AG08396 (cell line): ENCODE data around the gene FNIP2.

Experiments
- DNase-seq: peaks from one replicate; pipeline ENCODE4 v3.0.0; 2012; ENCODE audit warnings: low spot score, mixed read lengths

FNIP2 gene

GRCh38 chr4:158762553-158762952, 6.3 kb upstream of the FNIP2 start:
- DNase-seq, result no peak

DNA sequence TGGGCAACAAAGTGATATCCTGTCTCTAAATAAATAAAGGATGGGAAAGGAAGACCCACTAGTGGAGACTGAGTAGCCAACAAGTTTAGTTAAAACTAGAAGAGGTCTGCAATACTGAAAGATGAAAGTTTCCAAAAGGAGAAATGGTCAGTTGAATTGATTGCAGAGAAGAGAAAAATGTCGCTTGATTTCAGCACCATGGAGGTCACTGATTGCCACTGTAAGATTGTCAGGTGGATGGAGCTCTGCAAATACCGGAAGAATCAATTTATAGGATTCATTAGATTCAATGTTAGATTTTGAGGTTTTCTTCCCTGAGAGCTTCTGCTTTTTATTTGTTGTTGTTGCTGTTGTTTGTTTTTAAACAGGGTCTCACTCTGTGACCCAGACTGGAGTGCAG, 5.4 kb upstream of the FNIP2 start:
- DNase-seq, result no peak

DNA sequence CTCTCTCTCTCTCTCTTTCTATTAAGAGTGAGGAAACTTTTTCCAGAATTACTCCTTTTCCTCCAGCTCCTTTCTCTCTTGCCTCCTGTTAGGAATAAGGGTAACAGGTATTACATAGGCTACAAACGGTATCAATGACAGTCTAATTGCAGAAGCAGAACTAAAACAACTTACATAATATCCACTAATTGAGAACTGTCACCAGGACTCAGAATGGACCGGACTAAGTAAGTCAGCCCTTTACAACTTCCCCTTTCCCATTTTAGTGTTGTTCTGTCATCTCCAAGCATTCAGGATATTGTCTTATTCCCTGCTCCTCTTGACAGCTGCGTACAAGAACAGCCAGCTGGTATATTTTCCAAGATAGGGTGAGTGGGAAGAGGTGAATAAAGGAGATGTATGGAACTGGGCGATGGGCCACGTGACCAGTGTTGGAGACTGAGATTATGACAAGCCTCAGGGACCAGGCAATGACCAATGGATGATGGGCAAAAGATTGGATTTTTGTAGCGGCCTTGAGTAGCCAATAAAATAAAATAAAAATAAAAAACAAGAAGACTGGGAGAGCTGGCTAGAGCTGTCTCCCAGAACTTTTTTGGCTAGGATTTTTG, 2.3 kb upstream of the FNIP2 start:
- DNase-seq, result no peak

DNA sequence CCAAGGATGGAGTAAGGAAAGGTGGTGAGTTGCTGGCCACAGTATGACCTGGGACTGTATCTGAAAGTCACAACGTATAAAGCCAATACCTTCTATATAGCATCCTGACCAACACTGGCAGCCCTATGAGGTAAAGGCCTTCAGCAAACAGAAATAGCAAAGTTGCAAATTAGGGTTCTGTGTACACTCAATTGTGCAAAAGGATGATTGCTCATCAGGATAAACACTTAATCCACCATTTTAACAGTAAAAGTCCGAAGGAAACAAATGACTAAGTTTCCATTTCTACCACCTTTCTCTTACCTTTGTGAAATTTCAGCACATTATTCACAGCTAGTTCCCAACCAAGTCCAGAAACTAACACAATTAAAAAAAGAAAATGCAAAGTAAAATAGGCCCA, 1.4 kb upstream of the FNIP2 start:
- DNase-seq, result no peak

DNA sequence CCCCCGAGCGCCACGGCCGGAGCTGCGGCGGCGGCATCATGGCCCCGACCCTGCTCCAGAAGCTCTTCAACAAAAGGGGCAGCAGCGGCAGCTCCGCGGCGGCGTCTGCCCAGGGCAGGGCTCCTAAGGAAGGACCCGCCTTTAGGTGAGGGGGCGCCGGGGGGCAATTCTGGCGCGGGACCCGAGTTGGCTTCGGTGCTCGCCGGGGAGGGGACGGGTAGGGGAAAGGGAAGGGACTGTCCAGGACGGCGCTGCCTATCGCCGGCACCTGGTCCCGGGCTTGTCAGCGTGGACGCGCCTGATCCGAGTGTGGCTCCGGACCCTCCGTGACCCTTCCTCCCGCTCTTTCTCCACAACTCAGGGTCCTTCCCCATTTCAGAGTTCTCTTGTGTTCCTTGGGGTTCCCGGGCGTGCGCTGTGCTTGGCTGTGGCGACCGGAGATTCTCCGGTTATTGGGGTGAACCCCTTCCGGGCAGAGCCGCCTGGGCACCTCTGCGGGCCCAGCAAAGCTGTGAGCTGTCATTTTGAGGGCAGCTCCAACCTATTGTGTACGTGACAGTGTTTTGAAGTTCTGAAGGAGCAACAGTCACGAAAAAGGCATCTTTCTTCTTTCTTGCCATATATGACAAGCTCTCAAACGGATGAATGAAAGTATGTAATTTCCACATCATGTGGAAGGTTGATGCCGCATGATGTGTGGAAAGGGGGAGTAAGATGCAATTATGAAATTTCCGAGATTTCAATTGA, 522 bp downstream of the FNIP2 start:
- DNase-seq, result peak; percentile 43

DNA sequence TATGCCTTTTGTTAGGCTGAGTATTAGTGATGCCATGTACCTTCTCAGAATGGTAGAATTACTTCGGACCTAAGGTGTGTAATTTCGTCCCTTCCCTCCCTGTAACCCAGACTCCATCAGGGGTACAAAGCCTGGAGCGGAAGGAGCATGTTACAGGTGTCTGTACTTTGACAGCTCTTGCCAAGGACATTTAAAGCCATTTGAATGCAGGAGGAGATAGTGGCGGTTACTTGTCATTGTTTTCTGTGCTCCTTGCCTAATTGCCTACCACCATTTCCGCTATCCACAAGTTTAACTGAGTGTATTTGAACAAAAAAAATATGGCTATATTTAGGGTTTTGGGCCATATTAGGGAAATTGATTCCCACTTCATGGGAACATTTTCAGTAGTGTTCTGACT, 1.8 kb downstream of the FNIP2 start:
- DNase-seq, result no peak

GRCh38 chr4:158771776-158772175, 3.0 kb downstream of the FNIP2 start:
- DNase-seq, result no peak

DNA sequence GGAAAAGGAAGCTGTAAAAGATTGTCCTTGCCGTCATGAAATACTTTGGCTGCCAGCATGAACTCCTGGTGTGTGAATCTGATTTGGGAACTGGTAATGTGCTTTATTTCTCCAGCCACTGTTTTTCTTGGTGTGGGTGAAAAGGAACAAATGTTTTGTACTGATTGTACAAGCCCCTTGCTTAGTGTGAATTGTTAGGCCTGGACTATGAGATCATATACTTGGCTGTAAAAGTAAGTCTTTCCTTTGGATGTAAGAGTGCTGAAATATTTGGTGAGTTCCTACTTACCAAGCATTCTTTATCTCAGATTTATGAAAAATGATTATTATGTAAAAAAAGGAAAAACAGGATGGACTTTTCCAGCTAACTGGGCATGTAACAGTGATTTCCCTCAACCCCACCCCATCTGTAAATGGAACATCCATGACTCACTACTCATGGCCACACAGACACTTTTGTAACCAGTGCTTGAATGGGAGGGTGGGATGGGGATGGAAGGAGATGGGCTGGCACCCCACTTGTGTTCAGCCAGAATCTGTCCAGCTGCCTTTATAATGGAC, 6.3 kb downstream of the FNIP2 start:
- peak; percentile 42 for DNase-seq

DNA sequence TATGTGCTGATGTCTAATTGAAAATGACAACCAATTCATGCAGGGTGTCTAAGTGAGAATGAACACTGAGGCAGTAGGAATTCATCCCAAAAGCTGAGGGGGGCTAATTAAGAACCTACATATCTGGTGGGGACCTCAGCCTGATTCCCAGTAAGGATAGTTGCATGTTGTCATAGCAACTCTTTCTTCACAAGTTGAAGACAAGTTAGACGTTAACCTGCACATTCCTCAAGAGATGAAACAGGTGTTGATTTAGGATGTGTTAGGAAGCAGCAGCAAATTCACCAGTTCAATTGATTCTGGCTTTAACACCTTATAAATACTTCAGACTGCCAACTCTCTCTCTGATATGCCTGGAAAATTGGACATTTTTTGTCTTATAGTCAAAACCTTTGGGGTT, 7.3 kb downstream of the FNIP2 start:
- DNase-seq, result no peak

GRCh38 chr4:158777423-158778155, 8.8 kb downstream of the FNIP2 start:
- DNase-seq, result no peak

DNA sequence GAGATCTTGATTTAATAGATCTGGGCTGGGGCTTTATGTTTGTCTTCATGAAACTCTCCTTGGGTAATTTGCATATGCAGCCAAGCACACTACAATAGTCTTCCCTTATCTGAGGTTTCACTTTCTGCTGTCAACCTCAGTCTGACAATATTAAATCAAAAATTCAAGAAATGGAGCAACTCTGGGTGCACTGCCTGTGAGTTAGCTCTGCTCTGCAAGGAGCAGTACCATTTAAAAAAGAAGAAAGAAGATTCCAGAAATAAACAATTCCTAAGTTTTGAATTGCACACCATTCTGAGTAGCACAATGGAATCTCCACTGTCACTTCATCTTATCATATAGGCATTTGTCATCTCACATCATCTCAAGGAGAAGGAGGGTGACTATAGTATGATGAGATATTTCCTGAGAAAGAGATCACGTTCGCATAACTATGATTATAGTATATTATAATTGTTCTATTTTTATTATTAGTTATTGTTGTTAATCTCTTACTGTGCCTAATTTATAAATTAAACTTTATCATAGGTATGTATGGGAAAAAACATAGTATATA, 9.4 kb downstream of the FNIP2 start:
- no peak for DNase-seq

DNA sequence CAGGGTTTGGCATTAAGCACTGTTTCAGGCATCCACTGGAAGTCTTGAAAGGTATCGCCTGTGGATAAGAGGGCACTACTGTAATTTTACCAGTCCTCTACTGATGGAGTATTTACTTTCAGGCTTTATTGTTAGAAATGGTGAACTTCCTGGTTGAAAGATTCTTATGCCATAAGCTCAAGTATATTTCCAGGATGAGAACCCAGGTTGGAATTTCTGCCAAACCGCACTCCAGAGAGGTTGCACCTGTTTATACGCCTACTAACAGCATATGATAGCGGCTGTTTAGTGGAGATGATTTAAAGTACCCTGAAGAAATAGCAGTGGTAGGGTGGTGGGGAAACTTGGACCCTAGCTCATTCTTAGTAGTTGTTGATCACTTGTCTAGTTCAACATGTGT, 9.9 kb downstream of the FNIP2 start:
- DNase-seq, result no peak

DNA sequence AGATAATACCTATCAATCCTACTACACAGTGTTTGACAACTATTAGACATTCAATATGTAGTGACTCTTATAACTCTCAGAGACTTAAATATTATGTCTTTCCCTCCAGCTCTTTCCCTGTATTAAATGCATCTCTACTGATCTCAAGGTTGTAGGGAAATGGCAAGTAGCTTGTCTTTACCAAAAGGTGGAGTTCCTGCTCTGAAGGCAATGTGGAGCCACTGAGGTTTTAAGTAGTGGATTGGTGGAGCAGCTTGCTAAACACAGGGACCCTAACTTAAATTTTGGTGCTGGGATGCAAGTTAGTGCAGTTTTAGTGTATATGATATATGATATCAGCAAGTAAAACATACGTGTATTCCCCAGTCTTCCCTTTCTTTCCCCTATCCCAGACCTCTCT, 13.1 kb downstream of the FNIP2 start:
- DNase-seq, result no peak

DNA sequence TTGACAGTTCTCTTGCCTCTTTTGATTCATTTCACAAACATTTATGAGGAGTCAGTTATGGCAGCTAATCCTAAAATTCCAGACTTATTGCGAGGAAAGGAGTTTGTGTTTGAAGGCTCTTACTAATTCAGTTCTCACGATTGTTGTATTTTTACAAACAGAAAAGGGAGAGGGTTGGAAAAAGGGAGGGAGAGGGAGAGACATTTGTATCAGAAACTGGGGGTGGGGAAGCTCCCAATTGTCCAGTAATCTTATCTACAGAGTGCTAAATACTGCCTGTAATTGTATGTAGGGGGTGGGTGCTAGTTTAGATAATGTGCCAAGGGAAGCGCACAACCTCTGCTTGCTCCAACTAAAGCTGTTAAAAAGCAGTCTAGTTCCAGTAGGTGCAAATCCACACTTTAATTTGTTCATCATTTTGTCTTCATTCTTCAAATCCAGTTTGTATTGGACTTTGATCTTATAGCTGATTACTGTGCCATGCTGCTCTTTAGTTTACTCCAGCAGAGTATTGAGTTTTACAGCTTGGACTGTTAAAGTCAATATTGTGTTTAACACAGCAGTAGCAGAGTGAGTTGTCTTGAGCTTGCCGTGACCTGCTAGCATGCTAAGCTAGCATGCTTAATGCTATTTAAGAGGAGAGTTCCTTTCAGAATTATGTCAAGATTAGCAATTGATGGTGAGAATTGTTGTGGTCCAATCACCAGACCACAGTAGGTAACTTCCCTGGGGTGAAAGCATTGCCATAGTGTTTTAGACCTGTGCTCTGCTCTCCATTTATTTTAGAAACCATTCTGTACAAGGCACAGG, 13.9 kb downstream of the FNIP2 start:
- no peak for DNase-seq

GRCh38 chr4:158783785-158784184, 15.0 kb downstream of the FNIP2 start:
- peak; percentile 35 for DNase-seq

DNA sequence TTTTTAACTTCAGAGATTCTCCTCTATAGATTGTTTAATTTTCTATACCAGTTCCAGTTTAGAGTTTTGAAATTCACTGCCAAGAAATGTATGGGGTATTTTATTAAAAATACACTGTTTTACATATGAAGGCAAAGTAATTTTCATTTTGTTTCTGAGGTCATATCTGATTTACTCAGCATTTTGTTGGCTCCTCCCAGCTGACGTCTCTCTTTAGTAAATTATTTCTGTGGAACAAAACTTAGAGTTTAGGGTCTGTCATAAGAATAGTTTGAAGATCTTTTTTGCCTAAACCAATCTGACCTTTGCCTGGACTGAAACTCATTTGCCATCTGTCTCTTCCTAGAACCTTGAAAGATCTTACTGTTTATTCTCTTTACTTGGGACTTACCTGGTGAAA, 16.9 kb downstream of the FNIP2 start:
- DNase-seq, result no peak

DNA sequence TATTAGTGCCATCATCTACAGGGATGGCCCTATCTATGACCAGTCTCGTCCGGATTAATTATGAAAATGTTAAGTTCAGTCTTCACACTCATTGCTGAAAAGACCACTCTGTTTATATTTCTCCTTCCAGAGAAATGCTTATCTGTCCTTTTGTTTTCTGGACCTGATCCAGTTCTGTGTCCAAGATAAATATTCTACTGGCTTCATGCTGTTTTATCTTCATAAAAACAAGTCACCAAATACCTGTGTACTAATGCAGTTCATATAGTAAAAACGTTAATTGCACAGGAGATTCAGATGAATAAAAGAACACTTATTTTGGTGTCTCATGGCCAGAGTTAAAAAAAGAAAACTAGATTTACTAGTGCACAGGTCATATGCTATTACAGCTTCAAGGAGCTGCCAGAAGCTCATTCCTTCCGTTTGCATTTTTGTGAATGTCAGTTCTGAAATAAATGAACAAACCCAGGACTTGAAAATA, 17.3 kb downstream of the FNIP2 start:
- no peak for DNase-seq

DNA sequence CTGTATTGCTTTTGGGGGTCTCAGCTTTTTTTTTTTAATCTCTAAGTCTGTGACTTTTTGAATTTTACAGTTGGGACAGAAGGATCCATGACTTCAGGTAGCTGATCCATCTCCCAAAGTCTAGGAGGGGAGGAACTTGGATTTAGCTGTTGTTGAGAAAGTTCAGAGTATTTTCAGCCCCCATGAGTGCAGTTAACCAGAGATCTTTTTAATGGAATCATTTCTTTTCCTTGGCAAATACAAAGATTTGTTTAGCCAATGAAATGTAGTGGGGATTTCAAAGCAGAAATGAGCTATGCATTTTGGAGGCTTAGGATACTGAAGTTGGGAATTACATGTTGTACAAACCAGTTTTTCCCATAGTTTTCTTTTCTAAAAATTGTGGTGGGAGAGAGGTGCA, 18.1 kb downstream of the FNIP2 start:
- no peak for DNase-seq

DNA sequence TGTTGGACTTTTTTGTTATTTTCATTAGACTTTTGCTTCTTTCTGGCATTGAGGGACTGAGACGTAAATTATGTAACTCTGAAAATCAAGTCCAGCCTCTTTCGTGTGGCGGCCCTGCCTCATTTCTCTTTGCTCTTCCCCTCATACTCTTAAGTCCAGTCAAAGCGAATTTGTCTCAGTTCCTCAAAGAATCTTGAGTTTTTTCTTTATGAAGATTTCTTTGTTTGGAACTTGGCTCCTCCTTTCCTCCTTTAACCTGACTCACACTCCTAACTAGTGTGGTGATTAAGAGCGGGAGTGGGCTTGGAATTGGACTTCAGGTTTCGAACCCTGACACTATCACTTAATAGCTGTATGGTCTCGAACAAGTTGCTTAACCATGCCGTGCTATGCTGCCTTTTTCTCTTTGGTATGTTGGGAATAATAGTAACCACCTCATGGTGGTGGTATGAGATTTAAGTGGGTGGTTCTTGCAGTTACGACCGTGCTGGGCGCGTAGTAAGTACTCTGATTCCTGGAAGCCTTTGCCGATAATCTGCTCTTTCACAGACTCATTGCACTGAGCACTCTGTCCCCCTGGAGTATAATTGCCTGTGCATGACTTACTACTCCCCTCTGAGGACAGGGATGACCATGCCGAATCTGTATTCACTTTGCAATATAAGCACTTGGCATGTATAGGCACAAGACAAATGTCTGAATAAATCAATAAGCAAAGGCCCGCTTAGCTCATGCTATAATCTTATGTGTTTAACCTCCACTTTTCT, 19.1 kb downstream of the FNIP2 start:
- no peak for DNase-seq

DNA sequence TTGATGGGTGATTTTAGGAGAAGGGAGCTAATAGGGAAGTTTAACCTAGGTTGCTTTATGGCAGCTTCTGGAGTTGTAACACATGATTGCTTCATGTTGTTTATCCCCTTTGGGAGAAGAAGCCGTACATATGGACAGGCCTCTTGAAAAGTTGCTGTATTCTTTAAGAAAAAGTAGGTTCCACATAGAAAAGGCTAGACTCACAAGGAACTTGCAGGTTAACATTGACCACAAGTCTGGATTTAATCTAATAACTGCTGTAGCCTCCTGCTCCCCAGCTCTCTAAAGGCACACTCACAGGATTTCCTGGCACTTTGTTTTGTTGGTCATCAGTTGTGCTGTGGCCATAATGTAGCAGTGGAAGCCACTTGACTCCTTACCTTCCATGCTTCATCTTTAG, 19.7 kb downstream of the FNIP2 start:
- DNase-seq, result no peak

DNA sequence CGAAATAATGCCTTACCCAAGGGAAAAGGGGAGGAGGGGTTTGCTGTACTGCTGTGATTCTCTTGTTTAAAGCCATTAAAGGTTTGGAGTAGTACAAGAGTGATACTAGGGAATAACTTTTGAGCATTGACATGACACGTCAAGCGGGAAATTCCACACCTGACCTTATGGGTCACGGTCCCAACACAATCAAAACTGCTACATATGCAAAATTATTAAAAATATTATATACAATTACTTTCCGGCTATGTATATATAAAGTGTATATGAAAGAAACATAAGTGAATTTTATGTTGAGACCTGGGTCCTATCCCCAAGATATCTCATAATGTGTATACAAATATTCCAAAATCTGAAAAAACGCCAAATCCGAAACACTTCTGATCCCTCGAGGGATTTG, 21.0 kb downstream of the FNIP2 start:
- DNase-seq, result no peak
